ENCODE data around the gene TMSB4X.

DNA sequence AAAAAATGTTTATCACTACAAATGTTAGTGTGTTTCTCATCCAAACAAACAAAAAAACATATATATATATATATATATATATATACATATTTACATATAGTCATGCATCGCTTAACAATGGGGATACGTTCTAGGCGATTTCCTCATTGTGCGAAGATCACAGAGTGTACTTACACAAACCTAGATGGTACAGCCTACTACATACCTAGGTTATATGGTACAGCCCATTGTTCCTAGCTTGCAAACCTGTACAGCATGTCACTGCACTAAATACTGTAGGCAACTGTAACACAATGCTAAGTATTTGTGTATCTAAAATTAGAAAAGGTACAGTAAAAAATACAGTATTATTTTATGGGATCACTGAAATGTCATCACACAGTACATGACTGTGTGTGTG is 16.4 kb upstream of the TMSB4X start:
- TF ChIP-seq CTCF (IDR thresholded peaks at IDR 0.05), result no peak
- no peak for TF ChIP-seq POLR2A (IDR thresholded peaks at IDR 0.05; ENCODE audit: low read depth)
- no peak for TF ChIP-seq EP300 (IDR thresholded peaks at IDR 0.05)
- TF ChIP-seq POLR2AphosphoS5 (IDR thresholded peaks at IDR 0.05), result no peak
